Heart right ventricle (tissue), 16 donors: ENCODE data around the gene EGLN2. TPM values are rescaled to one million over a fixed set of nuclear protein-coding genes. Genes with fewer than 3 reads are reported as not detected.
"Not testable (repeated sequence)": the region's sequence is repeated elsewhere in the genome, so short reads cannot be mapped to it uniquely, and the experiment has no call there.

Experiments used
- ATAC-seq, 8 donors: fragments of 200-7000 bp; cut with Tn5 transposase; one replicate each; pipeline ENCODE4 v1.9.1; 2020; ENCODE audit warnings: mild to moderate bottlenecking in 8 of 8, moderate library complexity in 8 of 8, moderate number of reproducible peaks in 1 of 8
- DNase-seq, 2 donors: peaks; one replicate each; pipeline ENCODE4 v3.0.0-alpha.2; 2020
- H3K27ac ChIP-seq, 10 donors: fragments of 200-600 bp; sonication (generic) in 2 of 10; one replicate each; pipeline versions ENCODE4 v1.5.0 to v1.8.0; 2020 to 2022; ENCODE audit warnings: mild to moderate bottlenecking in 3 of 10
- H3K27me3 ChIP-seq, 7 donors: fragments of 200-600 bp; one replicate each; pipeline ENCODE4 v1.8.0; 2021 to 2022; ENCODE audit warnings: mild to moderate bottlenecking in 2 of 7
- H3K36me3 ChIP-seq, 9 donors: fragments of 200-600 bp; sonication (generic) in 1 of 9; one replicate each; pipeline versions ENCODE4 v1.5.0 to v1.8.0; 2020 to 2022; ENCODE audit warnings: mild to moderate bottlenecking in 2 of 9
- H3K4me1 ChIP-seq, 9 donors: fragments of 200-600 bp; sonication (generic) in 1 of 9; one replicate each; pipeline versions ENCODE4 v1.5.0 to v1.8.0; 2020 to 2022; ENCODE audit warnings: mild to moderate bottlenecking in 4 of 9
- H3K4me3 ChIP-seq, 10 donors: fragments of 200-600 bp; sonication (generic) in 2 of 10; one replicate each; pipeline versions ENCODE4 v1.5.0 to v1.8.0; 2020 to 2022; ENCODE audit warnings: mild to moderate bottlenecking in 7 of 10, moderate library complexity in 2 of 10
- H3K9me3 ChIP-seq, 11 donors: fragments of 200-600 bp in 10 of 11; sonication (generic) in 2 of 11; one replicate each; pipeline versions ENCODE4 v1.5.0 to v1.8.0; 2013 to 2022; ENCODE audit warnings: mild to moderate bottlenecking in 2 of 11, control low read depth in 1 of 11, moderate library complexity in 1 of 11
- CTCF ChIP-seq, 9 donors: fragments of 200-600 bp; sonication (generic) in 2 of 9; IDR thresholded peaks; one replicate each; pipeline versions ENCODE4 v1.5.0 to v1.8.0; 2021 to 2022; ENCODE audit warnings: antibody characterized with exemption in 9 of 9, mild to moderate bottlenecking in 5 of 9, moderate library complexity in 1 of 9
- WGBS, 2 donors: extraction: QIAGEN DNeasy Blood & Tissue Kit; methylation state at CpG; one replicate each; pipeline ENCODE4 v1.1.7; 2013; ENCODE audit warnings: inconsistent platforms in 1 of 2; 5-methylcytosine and 5-hydroxymethylcytosine counted together
- intact Hi-C, 10 donors: fragments of 100-400 bp; cut with DNase I; formaldehyde crosslinking; loops; one replicate each; pipeline versions ENCODE4 v1.11.1 to v1.14.2; 2022
- polyA plus RNA-seq, 2 donors: library from polyadenylated mRNA; stranded (reverse); fragments of 200-250 nt; gene quantifications; one replicate each; pipeline ENCODE4 v1.2.3, GENCODE V29; 2013
- total RNA-seq, 10 donors: library from RNA; stranded (reverse); fragmentation: NEBNext Ultra II Directional in 3 of 10; extraction: Animal tissue kit (Norgen Biotek cat#: 25700) in 3 of 10; gene quantifications; one replicate each; pipeline versions ENCODE4 v1.2.1 to v1.2.4, GENCODE V29; 2021 to 2023
- donor health status: Arrhythmogenic right ventricular cardiomyopathy.
- donor health status: ischemic (EF 13 %, LVEDD 7.1; RV severe dilation, severe dysfunction).
- donor health status: healthy with polysubstance abuse.
- donor health status: DM: no; HTN: yes; CAD: no.
- donor health status: DM: no; HTN: no; CAD: no.
- donor health status: ischemic (EF 25% LVEDD 6.9; RV normal size, moderate dysfunction).
- donor health status: ischemic (EF 25% LVEDD 5.7; RV mildly dilated, moderate dysfunction).
- donor health status: healthy.
- donor health status: DM: yes; HTN: yes; CAD: no.
- donor health status: Ischemic cardiomyopathy.
- donor health status: ischemic (EF 35%, LVEDD 5.7; RV mildly dilated, moderate dysfunction).
- donor health status: nonischemic (EF 11% LVEDD 7.7; RV severe dilation, severe dysfunction).
- donor health status: DM: yes; HTN: yes; CAD: no.
- donor health status: PGD.
- donor health status: ischemic (EF 29% LVEDD 5.4; RV normal size, mild dysfunction).
- donor health status: nonischemic (EF 23%, LVEDD 6.1; RV moderate dilation, normal function).

The EGLN2 gene
- total and polyA plus RNA-seq, 12 donors, result 31.8 to 78.6 (median 46.0) TPM

- H3K27me3 ChIP-seq, result no peaks in the 10 kb centered on the region
- H3K4me3 ChIP-seq, result no peak overlapping the region
- peaks cover 7 to 25% (median 14%) of the 10 kb centered on the region in 9 donors for H3K4me1 ChIP-seq
- ATAC-seq (no peak), DNase-seq (no peak)
- 96% methylated on average over 7 of the region's 7 CpGs for WGBS, 2 donors
- intact Hi-C loops, result no loop called here
- H3K36me3 ChIP-seq, result peaks cover 0 to 37% (median 0%) of the 10 kb centered on the region in 9 donors
- no peak for TF ChIP-seq CTCF (IDR thresholded peaks at IDR 0.05)
- H3K9me3 ChIP-seq, result no peaks in the 10 kb centered on the region
- no peak overlapping the region for H3K27ac ChIP-seq
These were observed 17.9 kb upstream of the EGLN2 start for GRCh38 chr19:40781140-40781539.

- ATAC-seq (no peak), DNase-seq (no peak)
- Histone ChIP-seq H3K27me3 (no peaks in the 10 kb centered on the region), H3K4me1 (peaks cover 4 to 11% (median 6%) of the 10 kb centered on the region in 9 donors), H3K9me3 (no peaks in the 10 kb centered on the region), H3K36me3 (peaks cover 0 to 58% (median 0%) of the 10 kb centered on the region in 9 donors), H3K27ac (no peak overlapping the region), H3K4me3 (no peak overlapping the region)
- intact Hi-C loops, result no loop called here
- no peak for TF ChIP-seq CTCF (IDR thresholded peaks at IDR 0.05)
- 95 to 98% methylated on average over 14 of the region's 14 CpGs for WGBS, 2 donors
These were observed 15.3 kb upstream of the EGLN2 start for GRCh38 chr19:40783711-40784110.

DNA sequence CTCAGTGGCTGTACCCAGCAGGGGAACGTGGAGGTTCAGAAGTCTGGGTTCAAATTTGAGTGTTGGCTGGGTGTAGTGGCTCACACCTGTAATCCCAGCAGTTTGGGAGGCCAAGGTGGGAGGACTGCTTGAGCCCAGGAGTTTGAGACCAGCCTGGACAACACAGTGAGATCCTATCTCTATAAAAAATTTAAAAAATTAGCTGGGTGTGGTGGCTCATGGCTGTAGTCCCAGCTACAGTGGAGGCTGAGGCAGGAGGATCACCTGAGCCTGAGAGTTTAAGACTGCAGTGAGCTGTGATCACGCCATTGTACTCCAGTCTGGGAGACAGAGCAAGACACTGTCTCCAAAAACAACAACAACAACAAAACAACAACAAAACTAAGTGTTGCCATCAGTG is 14.8 kb upstream of the EGLN2 start:
- H3K27ac ChIP-seq, H3K4me1 ChIP-seq, H3K27me3 ChIP-seq, DNase-seq, intact Hi-C loops, ATAC-seq, H3K4me3 ChIP-seq, H3K9me3 ChIP-seq: not testable (repeated sequence)
- WGBS, 2 donors, result 93 to 98% methylated on average over 2 of the region's 2 CpGs
- peaks cover 0 to 62% (median 0%) of the 10 kb centered on the region in 9 donors for H3K36me3 ChIP-seq

GRCh38 chr19:40785526-40785925 is 13.5 kb upstream of the EGLN2 start:
- H3K27me3 ChIP-seq, result no peaks in the 10 kb centered on the region
- TF ChIP-seq CTCF (IDR thresholded peaks at IDR 0.05), result no peak
- no peaks in the 10 kb centered on the region for H3K4me1 ChIP-seq
- H3K4me3 ChIP-seq, result no peak overlapping the region
- H3K27ac ChIP-seq, result no peak overlapping the region
- 60 to 64% methylated on average over 1 of the region's 1 CpG for WGBS, 2 donors
- H3K36me3 ChIP-seq, result peaks cover 0 to 68% (median 0%) of the 10 kb centered on the region in 9 donors
- no peak for ATAC-seq
- H3K9me3 ChIP-seq, result no peaks in the 10 kb centered on the region
- DNase-seq, result no peak
- intact Hi-C loops, result no loop called here

DNA sequence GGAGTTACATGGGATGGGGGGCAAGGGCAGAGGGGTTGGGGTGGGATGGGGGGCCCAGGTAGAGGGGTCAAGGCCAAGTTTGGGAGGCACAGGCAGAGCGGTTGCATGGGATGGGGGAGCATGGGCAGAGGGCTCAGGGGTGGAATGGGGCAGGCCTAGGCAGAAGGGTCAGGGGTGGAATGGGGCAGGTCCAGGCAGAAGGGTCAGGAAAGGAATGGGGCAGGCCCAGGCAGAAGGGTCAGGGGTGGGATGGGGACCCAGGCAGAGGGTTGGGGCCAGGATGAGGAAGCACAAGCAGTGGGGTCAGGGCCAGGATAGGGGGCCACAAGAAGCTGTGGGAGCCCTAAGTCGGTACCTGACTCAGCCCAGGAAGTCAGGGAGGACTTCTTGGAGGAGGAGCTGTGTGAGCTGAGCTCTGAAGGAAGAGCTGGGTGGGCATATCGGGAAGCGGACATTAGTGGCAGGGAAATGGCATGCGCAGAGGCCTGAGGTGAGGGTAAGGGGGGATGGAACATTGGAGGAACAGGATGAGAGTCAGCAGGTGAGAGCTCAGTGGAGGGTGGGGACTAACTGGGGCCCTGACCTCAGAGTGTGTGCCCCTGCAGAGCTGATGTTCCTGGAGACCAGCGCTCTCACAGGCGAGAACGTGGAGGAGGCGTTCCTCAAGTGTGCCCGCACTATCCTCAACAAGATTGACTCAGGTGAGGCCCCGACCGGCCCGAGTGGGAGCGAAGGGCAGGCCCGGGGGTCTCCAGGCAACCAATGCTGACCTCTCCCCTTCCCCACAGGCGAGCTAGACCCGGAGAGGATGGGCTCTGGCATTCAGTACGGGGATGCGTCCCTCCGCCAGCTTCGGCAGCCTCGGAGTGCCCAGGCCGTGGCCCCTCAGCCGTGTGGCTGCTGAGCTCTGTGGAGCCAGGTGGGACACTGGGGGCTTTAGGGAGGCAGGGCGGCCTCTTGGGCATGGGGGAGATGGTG is 12.6 kb upstream of the EGLN2 start:
- ATAC-seq (peak in 1 of 8 donors; percentile 46), DNase-seq (no peak)
- intact Hi-C loops, result no loop called here
- Histone ChIP-seq H3K36me3 (peaks cover 0 to 74% (median 0%) of the 10 kb centered on the region in 9 donors), H3K9me3 (no peaks in the 10 kb centered on the region), H3K27me3 (no peaks in the 10 kb centered on the region), H3K4me3 (no peak overlapping the region), H3K27ac (no peak overlapping the region), H3K4me1 (no peaks in the 10 kb centered on the region)
- TF ChIP-seq CTCF (IDR thresholded peaks at IDR 0.05), result no peak
- WGBS, 2 donors, result 92 to 95% methylated on average over 25 of the region's 25 CpGs
